Prostate gland (tissue), 2 donors: ENCODE results near the gene PTPRM. TPM values are rescaled to one million over a fixed set of nuclear protein-coding genes. Genes with fewer than 3 reads are reported as not detected.

Experiments used
- DNase-seq: peaks from one replicate; pipeline ENCODE4 v3.0.0-alpha.2; 2019; ENCODE audit warnings: low spot score
- H3K27ac ChIP-seq, 2 donors: fragments of 200-600 bp; sonication (generic); 2 replicates each; pipeline ENCODE4 v1.5.1; 2017 to 2019
- H3K27me3 ChIP-seq: fragments of 200-600 bp; sonication (generic); replicated peaks from 2 replicates; pipeline ENCODE4 v1.5.1; 2019; ENCODE audit not compliant: insufficient read depth
- H3K36me3 ChIP-seq, 2 donors: fragments of 200-600 bp; sonication (generic); 1 replicate in 1 of 2; 2 replicates in 1 of 2; pipeline versions ENCODE4 v1.5.1 to v1.8.1; 2017 to 2019
- H3K4me1 ChIP-seq: fragments of 200-600 bp; sonication (generic); replicated peaks from 2 replicates; pipeline ENCODE4 v1.5.1; 2019
- H3K4me3 ChIP-seq, 2 donors: fragments of 200-600 bp; sonication (generic); 2 replicates each; pipeline ENCODE4 v1.5.1; 2017 to 2019
- H3K9me3 ChIP-seq: fragments of 200-600 bp; sonication (generic); 2 replicates; pipeline ENCODE4 v1.5.1; 2017
- POLR2A ChIP-seq: fragments of 450-650 bp; IDR thresholded peaks from one replicate; pipeline ENCODE4 v1.6.1; 2016; ENCODE audit warnings: antibody characterized with exemption, mild to moderate bottlenecking
- POLR2AphosphoS5 ChIP-seq: sonication (generic); formaldehyde crosslinking; IDR thresholded peaks from one replicate; pipeline ENCODE4 v1.6.1; 2017; ENCODE audit warnings: antibody characterized with exemption
- WGBS: methylation state at CpG from one replicate; pipeline ENCODE4 v1.1.5; 2018; 5-methylcytosine and 5-hydroxymethylcytosine counted together
- intact Hi-C: fragments of 100-400 bp; cut with DNase I; formaldehyde crosslinking; loops from one replicate; pipeline ENCODE4 v1.14.2; 2022
- total RNA-seq, 2 donors: library from RNA; depleted of rRNA; stranded (reverse); fragments of >200 nt; gene quantifications; one replicate each; pipeline ENCODE4 v1.1.0, GENCODE V29; 2016
- TF ChIP-seq, protein P1 (sequence below), 4 experiments: fragments of 200-600 bp in 2 of 4; fragments of 450-650 bp in 2 of 4; sonication (generic) in 2 of 4; IDR thresholded peaks; 1 replicate in 3 of 4; 2 replicates in 1 of 4; pipeline ENCODE4 v1.5.1; 2016 to 2019; ENCODE audit warnings: antibody characterized with exemption in 4 of 4, mild to moderate bottlenecking in 2 of 4, moderate library complexity in 2 of 4

PTPRM gene
- total RNA-seq, 2 donors from 2014 or later = 32.9 to 92.6 TPM

DNA sequence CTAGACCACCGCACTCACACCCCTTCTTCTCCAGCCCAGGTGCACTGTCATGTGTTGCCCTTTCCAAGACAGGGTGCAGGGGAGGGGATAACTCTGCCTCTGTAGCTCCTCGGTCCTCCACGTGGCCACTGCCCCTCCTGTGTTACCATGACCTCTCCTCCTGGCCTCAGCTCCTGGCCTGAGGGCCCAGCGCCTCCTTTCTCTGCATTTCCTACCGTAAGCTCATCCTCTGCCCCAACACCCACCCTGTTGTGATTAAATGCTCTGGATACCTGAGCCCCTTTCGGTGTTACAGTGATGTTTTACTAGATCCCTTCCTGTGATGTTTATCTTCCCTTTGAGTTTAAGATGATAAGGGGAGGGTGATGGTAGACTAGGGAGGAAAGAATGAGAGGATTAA lies 242.3 kb downstream of the PTPRM start:
- WGBS = 89% methylated on average over 6 of the region's 6 CpGs
- H3K27ac ChIP-seq = no peak overlapping the region
- H3K36me3 ChIP-seq = no peaks in the 10 kb centered on the region
- no peaks in the 10 kb centered on the region for H3K4me1 ChIP-seq
- TF ChIP-seq, protein P1, sequence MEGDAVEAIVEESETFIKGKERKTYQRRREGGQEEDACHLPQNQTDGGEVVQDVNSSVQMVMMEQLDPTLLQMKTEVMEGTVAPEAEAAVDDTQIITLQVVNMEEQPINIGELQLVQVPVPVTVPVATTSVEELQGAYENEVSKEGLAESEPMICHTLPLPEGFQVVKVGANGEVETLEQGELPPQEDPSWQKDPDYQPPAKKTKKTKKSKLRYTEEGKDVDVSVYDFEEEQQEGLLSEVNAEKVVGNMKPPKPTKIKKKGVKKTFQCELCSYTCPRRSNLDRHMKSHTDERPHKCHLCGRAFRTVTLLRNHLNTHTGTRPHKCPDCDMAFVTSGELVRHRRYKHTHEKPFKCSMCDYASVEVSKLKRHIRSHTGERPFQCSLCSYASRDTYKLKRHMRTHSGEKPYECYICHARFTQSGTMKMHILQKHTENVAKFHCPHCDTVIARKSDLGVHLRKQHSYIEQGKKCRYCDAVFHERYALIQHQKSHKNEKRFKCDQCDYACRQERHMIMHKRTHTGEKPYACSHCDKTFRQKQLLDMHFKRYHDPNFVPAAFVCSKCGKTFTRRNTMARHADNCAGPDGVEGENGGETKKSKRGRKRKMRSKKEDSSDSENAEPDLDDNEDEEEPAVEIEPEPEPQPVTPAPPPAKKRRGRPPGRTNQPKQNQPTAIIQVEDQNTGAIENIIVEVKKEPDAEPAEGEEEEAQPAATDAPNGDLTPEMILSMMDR (IDR thresholded peaks at IDR 0.05) = no peak
- no peak for TF ChIP-seq POLR2AphosphoS5
- TF ChIP-seq POLR2A = no peak
- peaks cover under 1% of the 10 kb centered on the region for H3K9me3 ChIP-seq
- H3K4me3 ChIP-seq = no peak overlapping the region
- intact Hi-C loops = no loop called here
- no peak for DNase-seq
- no peaks in the 10 kb centered on the region for H3K27me3 ChIP-seq

DNA sequence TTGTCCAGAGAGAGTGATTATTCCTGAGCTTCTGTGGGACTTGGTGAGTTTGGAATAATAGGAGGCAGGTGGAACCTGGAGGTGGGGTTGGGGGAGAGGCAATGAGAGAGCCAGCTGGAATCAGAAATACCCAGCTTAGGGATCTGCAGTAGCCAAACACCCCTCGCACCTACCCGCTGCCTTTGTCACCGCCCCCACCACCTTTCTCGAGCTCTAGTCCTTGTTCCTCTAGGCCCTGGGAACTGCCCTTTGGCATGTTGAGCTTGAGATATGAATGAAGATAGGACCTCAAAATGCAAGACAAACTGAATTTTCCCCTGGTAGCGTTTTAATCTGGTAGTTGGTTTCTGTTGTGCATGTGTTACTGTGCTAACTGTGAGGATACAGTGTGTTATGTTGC lies 242.9 kb downstream of the PTPRM start:
- Histone ChIP-seq H3K9me3 (peaks cover 3% of the 10 kb centered on the region), H3K27ac (no peak overlapping the region), H3K4me1 (no peaks in the 10 kb centered on the region), H3K4me3 (no peak overlapping the region), H3K36me3 (no peaks in the 10 kb centered on the region), H3K27me3 (no peaks in the 10 kb centered on the region)
- intact Hi-C loops = no loop called here
- DNase-seq = no peak
- TF ChIP-seq, protein P1 (IDR thresholded peaks at IDR 0.05) = no peak
- TF ChIP-seq POLR2A (no peak), POLR2AphosphoS5 (no peak)
- 95% methylated on average over 5 of the region's 5 CpGs for WGBS

DNA sequence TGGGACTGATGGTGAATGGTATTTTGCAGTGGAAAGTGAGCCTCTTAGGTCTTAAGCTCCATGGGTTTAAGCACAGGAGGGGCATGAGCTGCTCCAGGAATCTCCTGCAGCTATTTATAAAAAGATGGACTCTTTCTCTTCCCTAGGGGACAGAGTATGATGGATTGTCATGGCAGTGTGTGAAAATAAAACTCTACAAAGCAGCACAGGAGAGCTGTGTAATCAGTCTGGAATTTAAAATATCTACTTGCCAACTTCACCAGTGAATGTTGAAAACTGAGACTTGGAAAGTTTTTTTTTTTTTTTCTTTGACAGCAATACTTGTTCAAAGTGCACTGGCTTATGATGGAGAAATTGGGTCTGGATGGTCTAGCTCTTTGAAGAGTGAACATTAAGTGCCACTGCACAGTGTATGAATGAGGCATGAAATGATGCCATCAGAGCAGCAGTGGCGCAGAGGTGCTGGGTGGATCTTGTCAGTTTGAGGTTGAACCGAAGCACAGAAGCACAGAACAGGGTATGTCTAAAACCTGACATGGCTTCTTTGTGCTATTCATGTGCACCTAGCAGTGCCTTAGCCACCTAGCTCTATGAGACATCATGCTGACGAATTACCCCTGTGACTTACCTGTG lies 245.4 kb downstream of the PTPRM start:
- H3K36me3 ChIP-seq = no peaks in the 10 kb centered on the region
- H3K4me3 ChIP-seq = no peak overlapping the region
- no peaks in the 10 kb centered on the region for H3K4me1 ChIP-seq
- no peaks in the 10 kb centered on the region for H3K27me3 ChIP-seq
- H3K27ac ChIP-seq = no peak overlapping the region
- TF ChIP-seq, protein P1 (IDR thresholded peaks at IDR 0.05) = no peak
- TF ChIP-seq POLR2AphosphoS5 = no peak
- no peak for TF ChIP-seq POLR2A
- DNase-seq = no peak
- 93% methylated on average over 3 of the region's 3 CpGs for WGBS
- intact Hi-C loops = no loop called here
- peaks cover 3% of the 10 kb centered on the region for H3K9me3 ChIP-seq

DNA sequence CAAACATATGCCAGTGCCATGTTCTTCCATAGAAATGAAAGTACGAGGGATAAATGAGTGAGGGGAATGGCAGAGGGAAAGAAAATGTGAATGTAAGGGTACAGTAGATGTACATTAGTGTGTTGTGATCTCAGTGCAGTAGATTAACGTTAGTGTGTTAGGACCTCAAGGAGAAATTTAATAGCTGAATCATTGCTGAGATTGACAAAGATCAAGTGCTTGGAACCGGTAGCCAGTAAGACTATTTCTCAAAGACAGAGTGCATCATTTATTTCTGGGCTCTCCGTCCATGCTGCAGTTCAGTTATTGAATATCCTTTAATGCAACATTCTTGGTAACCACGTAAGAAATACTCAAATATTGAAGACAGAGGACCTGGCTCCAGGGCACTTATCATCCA lies 246.0 kb downstream of the PTPRM start:
- Histone ChIP-seq H3K9me3 (peaks cover 3% of the 10 kb centered on the region), H3K27ac (no peak overlapping the region), H3K27me3 (no peaks in the 10 kb centered on the region), H3K4me1 (no peaks in the 10 kb centered on the region), H3K36me3 (no peaks in the 10 kb centered on the region), H3K4me3 (no peak overlapping the region)
- 93% methylated on average over 5 of the region's 5 CpGs for whole genome bisulfite sequencing
- TF ChIP-seq POLR2A = no peak
- no peak for DNase-seq
- intact Hi-C loops = no loop called here

DNA sequence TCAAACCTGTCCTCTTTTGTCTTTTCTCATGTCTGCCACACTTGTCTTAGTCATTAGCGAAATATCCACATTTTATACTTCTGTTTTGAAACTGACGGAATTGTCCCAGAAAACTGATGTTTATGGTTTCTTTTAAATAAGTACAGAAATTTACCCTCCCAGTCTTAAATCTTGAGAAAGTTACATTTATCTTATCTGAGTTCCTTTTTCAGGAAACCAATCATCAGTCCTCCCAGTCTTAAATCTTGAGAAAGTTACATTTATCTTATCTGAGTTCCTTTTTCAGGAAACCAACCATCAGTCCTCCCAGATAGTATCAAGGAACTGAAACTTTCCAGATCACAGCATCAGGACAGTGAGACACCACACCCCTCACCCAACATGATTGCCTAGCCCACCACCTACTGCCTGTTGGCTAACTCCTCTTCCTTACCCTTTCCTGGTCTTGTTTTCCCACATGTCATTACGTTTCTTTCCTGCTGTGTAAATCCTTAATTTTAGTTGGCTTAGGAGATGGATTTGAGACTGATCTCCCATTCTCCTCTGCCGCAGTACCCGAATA lies 247.7 kb downstream of the PTPRM start:
- no peak overlapping the region for H3K4me3 ChIP-seq
- H3K4me1 ChIP-seq = no peaks in the 10 kb centered on the region
- no peak for DNase-seq
- no peaks in the 10 kb centered on the region for H3K36me3 ChIP-seq
- peaks cover 3% of the 10 kb centered on the region for H3K9me3 ChIP-seq
- intact Hi-C loops = no loop called here
- TF ChIP-seq POLR2A (no peak), POLR2AphosphoS5 (no peak)
- TF ChIP-seq, protein P1 (IDR thresholded peaks at IDR 0.05) = no peak
- no peaks in the 10 kb centered on the region for H3K27me3 ChIP-seq
- 98% methylated on average over 5 of the region's 5 CpGs for WGBS
- H3K27ac ChIP-seq = no peak overlapping the region
